ENCODE measurements around the gene KLF15. TPM values are rescaled to one million over a fixed set of nuclear protein-coding genes. Genes with fewer than 3 reads are reported as not detected.
"Not testable (repeated sequence)": the region's sequence is repeated elsewhere in the genome, so short reads cannot be mapped to it uniquely, and the experiment has no call there.

The KLF15 gene
- total RNA-seq, 1 donor from 2014 or later: 5.7 TPM

GRCh38 chr3:126339466-126339865, 17.7 kb downstream of the KLF15 start:
- no peak overlapping the region for H3K4me3 Mint-ChIP-seq (ENCODE audit: unreplicated experiment)
- no peak for DNase-seq (ENCODE audit: extremely low spot score, unreplicated experiment)
- H3K36me3 Mint-ChIP-seq (ENCODE audit: unreplicated experiment): no peaks in the 10 kb centered on the region
- H3K9me3 Mint-ChIP-seq (ENCODE audit: unreplicated experiment): no peaks in the 10 kb centered on the region
- H3K4me1 Mint-ChIP-seq (ENCODE audit: unreplicated experiment): no peaks in the 10 kb centered on the region
- TF ChIP-seq CTCF (IDR thresholded peaks at IDR 0.05): no peak
- H3K27me3 Mint-ChIP-seq (ENCODE audit: unreplicated experiment): peaks cover 10% of the 10 kb centered on the region
- H3K27ac Mint-ChIP-seq (ENCODE audit: unreplicated experiment): no peak overlapping the region

GRCh38 chr3:126338790-126339288, 18.4 kb downstream of the KLF15 start:
- H3K36me3 Mint-ChIP-seq (ENCODE audit: unreplicated experiment): no peaks in the 10 kb centered on the region
- peak; percentile 76 for DNase-seq (ENCODE audit: extremely low spot score, unreplicated experiment)
- no peaks in the 10 kb centered on the region for H3K9me3 Mint-ChIP-seq (ENCODE audit: unreplicated experiment)
- H3K27ac Mint-ChIP-seq (ENCODE audit: unreplicated experiment): no peak overlapping the region
- no peak for TF ChIP-seq CTCF (IDR thresholded peaks at IDR 0.05)
- no peaks in the 10 kb centered on the region for H3K4me1 Mint-ChIP-seq (ENCODE audit: unreplicated experiment)
- H3K27me3 Mint-ChIP-seq (ENCODE audit: unreplicated experiment): peaks cover 10% of the 10 kb centered on the region
- H3K4me3 Mint-ChIP-seq (ENCODE audit: unreplicated experiment): no peak overlapping the region

GRCh38 chr3:126337980-126338651, 19.1 kb downstream of the KLF15 start:
- Mint-ChIP-seq H3K4me3 (ENCODE audit: unreplicated experiment) (no peak overlapping the region), H3K27me3 (ENCODE audit: unreplicated experiment) (peaks cover 10% of the 10 kb centered on the region), H3K36me3 (ENCODE audit: unreplicated experiment) (no peaks in the 10 kb centered on the region), H3K9me3 (ENCODE audit: unreplicated experiment) (no peaks in the 10 kb centered on the region), H3K27ac (ENCODE audit: unreplicated experiment) (no peak overlapping the region), H3K4me1 (ENCODE audit: unreplicated experiment) (no peaks in the 10 kb centered on the region)
- DNase-seq (ENCODE audit: extremely low spot score, unreplicated experiment): peak; percentile 51
- no peak for TF ChIP-seq CTCF (IDR thresholded peaks at IDR 0.05)

- H3K36me3 Mint-ChIP-seq (ENCODE audit: unreplicated experiment); H3K4me3 Mint-ChIP-seq (ENCODE audit: unreplicated experiment); DNase-seq (ENCODE audit: extremely low spot score, unreplicated experiment); H3K27ac Mint-ChIP-seq (ENCODE audit: unreplicated experiment); H3K4me1 Mint-ChIP-seq (ENCODE audit: unreplicated experiment): not testable (repeated sequence)
- Mint-ChIP-seq H3K27me3 (ENCODE audit: unreplicated experiment) (peaks cover 14% of the 10 kb centered on the region), H3K9me3 (ENCODE audit: unreplicated experiment) (peaks cover 18% of the 10 kb centered on the region)
These were observed 25.3 kb downstream of the KLF15 start for GRCh38 chr3:126331812-126332336.

GRCh38 chr3:126329927-126330725, 27.1 kb downstream of the KLF15 start:
- TF ChIP-seq CTCF (IDR thresholded peaks at IDR 0.05): no peak
- H3K4me1 Mint-ChIP-seq (ENCODE audit: unreplicated experiment): no peaks in the 10 kb centered on the region
- H3K36me3 Mint-ChIP-seq (ENCODE audit: unreplicated experiment): no peaks in the 10 kb centered on the region
- peaks cover 16% of the 10 kb centered on the region for H3K27me3 Mint-ChIP-seq (ENCODE audit: unreplicated experiment)
- H3K9me3 Mint-ChIP-seq (ENCODE audit: unreplicated experiment): peaks cover 22% of the 10 kb centered on the region
- H3K4me3 Mint-ChIP-seq (ENCODE audit: unreplicated experiment): no peak overlapping the region
- DNase-seq (ENCODE audit: extremely low spot score, unreplicated experiment): no peak
- H3K27ac Mint-ChIP-seq (ENCODE audit: unreplicated experiment): no peak overlapping the region
